GM06990 (cell line): ENCODE data around the gene LAMC1.

Source experiments
- DNase-seq: peaks from one replicate; pipeline ENCODE4 v3.0.0-alpha.2; 2011; ENCODE audit not compliant: insufficient read length; ENCODE audit errors: extremely low read depth
- H3K27me3 ChIP-seq: replicated peaks from 2 replicates; pipeline ENCODE4 v1.6.0; 2011; ENCODE audit warnings: low read length; ENCODE audit not compliant: control insufficient read depth, insufficient read depth
- H3K36me3 ChIP-seq: 2 replicates; pipeline ENCODE4 v1.5.1; 2011; ENCODE audit warnings: low read length; ENCODE audit not compliant: control insufficient read depth, insufficient read depth
- H3K4me3 ChIP-seq: replicated peaks from 2 replicates; pipeline ENCODE4 v1.5.1; 2011; ENCODE audit warnings: low read depth, mild to moderate bottlenecking, control low read depth, low read length
- CTCF ChIP-seq: IDR thresholded peaks from 2 replicates; pipeline ENCODE4 v1.5.1; 2011; ENCODE audit warnings: low read length, control low read depth, mild to moderate bottlenecking, inconsistent platforms; ENCODE audit not compliant: insufficient read depth, poor library complexity, severe bottlenecking

Gene LAMC1

DNA sequence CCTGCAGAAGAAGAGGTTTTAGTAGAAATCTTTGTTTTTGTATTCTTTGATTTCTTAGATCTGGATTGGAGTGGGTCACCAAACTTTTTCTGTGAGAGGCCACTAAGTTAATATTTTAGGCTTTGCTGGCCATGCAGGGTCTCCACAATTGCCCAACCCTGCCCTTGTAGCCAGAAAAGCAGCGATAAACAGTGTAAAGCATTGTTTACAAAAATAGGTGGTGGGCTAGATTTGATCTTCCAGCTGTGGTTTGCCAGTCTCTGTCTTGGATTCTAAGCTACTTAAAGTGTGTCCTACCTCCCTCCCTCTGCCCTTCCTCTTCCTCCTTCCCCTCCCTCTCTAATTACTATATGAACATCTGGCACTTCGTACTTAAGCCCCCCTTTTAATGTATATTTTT lies 68.0 kb downstream of the LAMC1 start:
- Histone ChIP-seq H3K27me3 (no peaks in the 10 kb centered on the region), H3K36me3 (no peaks in the 10 kb centered on the region), H3K4me3 (no peak overlapping the region)
- no peak for DNase-seq
- no peak for TF ChIP-seq CTCF

DNA sequence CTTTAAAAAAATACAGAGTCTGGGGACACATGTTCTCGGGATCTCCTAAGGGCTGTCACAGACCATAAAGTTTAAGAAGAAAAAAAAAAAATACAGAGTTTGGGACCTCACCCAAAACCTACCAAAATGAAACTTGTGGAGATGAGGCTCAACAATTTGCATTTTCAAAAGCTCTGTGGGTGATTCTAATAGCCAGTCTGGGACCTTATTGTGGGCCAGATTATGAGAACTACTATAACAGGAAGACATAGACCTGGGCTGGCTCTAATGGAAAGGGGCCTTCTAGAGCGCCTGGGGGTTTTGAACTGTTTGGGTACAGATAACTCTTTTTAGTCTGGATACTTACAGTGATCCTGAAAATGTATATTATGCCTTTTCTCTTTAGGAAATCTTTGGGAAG lies 69.1 kb downstream of the LAMC1 start:
- no peak for DNase-seq
- no peak for TF ChIP-seq CTCF
- Histone ChIP-seq H3K4me3 (no peak overlapping the region), H3K36me3 (no peaks in the 10 kb centered on the region), H3K27me3 (no peaks in the 10 kb centered on the region)

GRCh38 chr1:183093066-183093668 lies 69.9 kb downstream of the LAMC1 start:
- DNase-seq, result no peak
- no peak for TF ChIP-seq CTCF
- Histone ChIP-seq H3K27me3 (no peaks in the 10 kb centered on the region), H3K36me3 (no peaks in the 10 kb centered on the region), H3K4me3 (no peak overlapping the region)

GRCh38 chr1:183093786-183094298 lies 70.6 kb downstream of the LAMC1 start:
- no peaks in the 10 kb centered on the region for H3K36me3 ChIP-seq
- no peak overlapping the region for H3K4me3 ChIP-seq
- no peak for DNase-seq
- no peak for TF ChIP-seq CTCF
- no peaks in the 10 kb centered on the region for H3K27me3 ChIP-seq

DNA sequence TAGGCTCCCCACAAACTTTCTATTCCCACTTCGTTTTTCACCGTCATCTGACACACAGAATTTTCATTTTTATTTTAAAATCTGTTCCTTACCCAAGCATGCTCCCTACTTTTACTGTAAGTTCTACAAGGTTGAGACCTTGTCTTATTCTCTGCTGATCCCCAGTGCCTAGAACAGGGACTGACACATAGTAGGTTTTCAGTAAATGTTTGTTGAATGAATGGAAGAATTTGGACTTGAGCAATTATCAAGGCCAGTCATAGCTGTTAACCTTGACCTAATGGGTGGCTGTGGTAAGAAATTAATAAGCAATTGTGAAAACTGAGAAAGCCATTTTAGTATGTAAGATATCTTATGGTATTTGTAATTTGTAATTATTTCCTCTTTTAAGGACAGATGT lies 71.1 kb downstream of the LAMC1 start:
- no peak for DNase-seq
- no peak overlapping the region for H3K4me3 ChIP-seq
- TF ChIP-seq CTCF, result no peak
- no peaks in the 10 kb centered on the region for H3K36me3 ChIP-seq
- no peaks in the 10 kb centered on the region for H3K27me3 ChIP-seq

DNA sequence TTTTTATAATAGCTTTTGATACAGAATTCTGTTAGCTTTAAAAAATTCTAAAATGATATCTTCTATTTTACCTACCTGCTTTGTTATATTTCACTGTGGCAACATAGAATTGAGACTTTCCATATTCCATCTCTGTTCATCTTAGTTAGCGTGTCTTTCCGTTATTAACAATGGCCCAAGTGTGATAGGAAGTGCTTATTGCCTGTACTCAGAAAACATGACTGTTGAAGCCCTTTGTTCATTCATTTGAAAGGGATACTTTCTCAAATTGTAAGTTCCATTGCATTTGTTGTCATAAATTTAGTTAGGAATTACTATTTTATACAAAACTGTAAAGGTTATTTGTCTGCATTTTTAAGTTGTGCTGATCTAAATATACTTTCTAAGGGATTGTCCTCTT lies 73.1 kb downstream of the LAMC1 start:
- DNase-seq, result no peak
- Histone ChIP-seq H3K27me3 (no peaks in the 10 kb centered on the region), H3K36me3 (no peaks in the 10 kb centered on the region), H3K4me3 (no peak overlapping the region)
- TF ChIP-seq CTCF, result no peak
